Measurements from ENCODE around the gene OR10K1. TPM values are rescaled to one million over a fixed set of nuclear protein-coding genes. Genes with fewer than 3 reads are reported as not detected.

The OR10K1 gene
- total RNA-seq (2022), result not detected in 2 replicates
- Bru-seq, nascent RNA, result not detected
- not detected for BruChase-seq, experiment 1, labeled RNA remaining after a 2-hour chase
- not detected for BruChase-seq, experiment 2, labeled RNA remaining after a 6-hour chase
- long read RNA-seq, result 0 reads

- no peaks in the 10 kb centered on the region for H3K4me1 Mint-ChIP-seq (ENCODE audit: low read depth, unreplicated experiment)
- no peaks in the 10 kb centered on the region for H3K36me3 Mint-ChIP-seq (ENCODE audit: insufficient read depth, unreplicated experiment)
- no peak within 1 kb of the TSS for H3K27ac Mint-ChIP-seq (ENCODE audit: unreplicated experiment)
- intact Hi-C loops (cut with micrococcal nuclease; ENCODE audit: unreplicated experiment), result no loop called here
- no peaks in the 10 kb centered on the region for H3K36me3 ChIP-seq (ENCODE audit: control insufficient read depth, insufficient read depth, low read length)
- no peak for TF ChIP-seq CTCF (IDR thresholded peaks at IDR 0.05; ENCODE audit: insufficient read depth in 1 of 2, low read depth in 1 of 2, low read length in 1 of 2, severe bottlenecking in 1 of 2, unreplicated experiment in 1 of 2)
- H3K4me3 Mint-ChIP-seq (ENCODE audit: unreplicated experiment), result no peak within 1 kb of the TSS
- DNase-seq, result no peak
- H3K9me3 Mint-ChIP-seq (ENCODE audit: unreplicated experiment), result no peaks in the 10 kb centered on the region
- peaks cover 10% of the 10 kb centered on the region for H3K27me3 Mint-ChIP-seq (ENCODE audit: insufficient read depth, unreplicated experiment)
- H3K4me3 ChIP-seq (ENCODE audit: low read depth, low read length), result no peak within 1 kb of the TSS
- no TSS peak for BruUV-seq (replicated peaks)
- no peaks in the 10 kb centered on the region for H3K27me3 ChIP-seq (replicated peaks; ENCODE audit: control insufficient read depth, insufficient read depth, low read length)
- no peaks in the 10 kb centered on the region for H3K4me1 ChIP-seq
- ChIA-PET POLR2A (no interaction called here), CTCF (no interaction called here)
- H3K9me3 ChIP-seq, result no peaks in the 10 kb centered on the region
These were observed at the start of gene OR10K1 for GRCh38 chr1:158461534-158461933. Gene OR10K1, plus strand, starts transcription at chr1:158461834. Its CDS starts 3,728 bp downstream, at chr1:158465562.

- H3K9me3 ChIP-seq, result no peaks in the 10 kb centered on the region
- no TSS peak for BruUV-seq (replicated peaks)
- CTCF ChIA-PET, result no interaction called here
- Mint-ChIP-seq H3K4me3 (ENCODE audit: unreplicated experiment) (no peak overlapping the region), H3K4me1 (ENCODE audit: low read depth, unreplicated experiment) (no peaks in the 10 kb centered on the region), H3K9me3 (ENCODE audit: unreplicated experiment) (no peaks in the 10 kb centered on the region), H3K36me3 (ENCODE audit: insufficient read depth, unreplicated experiment) (no peaks in the 10 kb centered on the region), H3K27ac (ENCODE audit: unreplicated experiment) (no peak overlapping the region), H3K27me3 (ENCODE audit: insufficient read depth, unreplicated experiment) (no peaks in the 10 kb centered on the region)
- H3K36me3 ChIP-seq (ENCODE audit: control insufficient read depth, insufficient read depth, low read length), result no peaks in the 10 kb centered on the region
- POLR2A ChIA-PET, result no interaction called here
- DNase-seq, result no peak
- intact Hi-C loops (cut with micrococcal nuclease; ENCODE audit: unreplicated experiment), result no loop called here
- H3K27me3 ChIP-seq (replicated peaks; ENCODE audit: control insufficient read depth, insufficient read depth, low read length), result no peaks in the 10 kb centered on the region
- TF ChIP-seq CTCF (IDR thresholded peaks at IDR 0.05; ENCODE audit: insufficient read depth in 1 of 2, low read depth in 1 of 2, low read length in 1 of 2, severe bottlenecking in 1 of 2, unreplicated experiment in 1 of 2), result no peak
- no peaks in the 10 kb centered on the region for H3K4me1 ChIP-seq
- no peak overlapping the region for H3K4me3 ChIP-seq (ENCODE audit: low read depth, low read length)
These were observed 46.8 kb upstream of the OR10K1 start for GRCh38 chr1:158414651-158415345.

GRCh38 chr1:158417586-158417985 lies 44.0 kb upstream of the OR10K1 start:
- H3K9me3 Mint-ChIP-seq (ENCODE audit: unreplicated experiment), result no peaks in the 10 kb centered on the region
- ChIA-PET POLR2A (no interaction called here), CTCF (no interaction called here)
- TF ChIP-seq CTCF (IDR thresholded peaks at IDR 0.05; ENCODE audit: insufficient read depth in 1 of 2, low read depth in 1 of 2, low read length in 1 of 2, severe bottlenecking in 1 of 2, unreplicated experiment in 1 of 2), result no peak
- DNase-seq, result no peak
- H3K4me3 Mint-ChIP-seq (ENCODE audit: unreplicated experiment), result no peak overlapping the region
- H3K27me3 ChIP-seq (replicated peaks; ENCODE audit: control insufficient read depth, insufficient read depth, low read length), result no peaks in the 10 kb centered on the region
- intact Hi-C loops (cut with micrococcal nuclease; ENCODE audit: unreplicated experiment), result no loop called here
- no peaks in the 10 kb centered on the region for H3K9me3 ChIP-seq
- no peaks in the 10 kb centered on the region for H3K36me3 Mint-ChIP-seq (ENCODE audit: insufficient read depth, unreplicated experiment)
- no peak overlapping the region for H3K27ac Mint-ChIP-seq (ENCODE audit: unreplicated experiment)
- BruUV-seq (replicated peaks), result no TSS peak
- H3K4me3 ChIP-seq (ENCODE audit: low read depth, low read length), result no peak overlapping the region
- peaks cover 5% of the 10 kb centered on the region for H3K27me3 Mint-ChIP-seq (ENCODE audit: insufficient read depth, unreplicated experiment)
- no peaks in the 10 kb centered on the region for H3K36me3 ChIP-seq (ENCODE audit: control insufficient read depth, insufficient read depth, low read length)
- no peaks in the 10 kb centered on the region for H3K4me1 Mint-ChIP-seq (ENCODE audit: low read depth, unreplicated experiment)
- no peaks in the 10 kb centered on the region for H3K4me1 ChIP-seq
